AG04449 (cell line): Measurements from ENCODE around the gene GNAS-AS1.

Experiments
- CTCF ChIA-PET: fragments of 350-600 bp; formaldehyde crosslinking; extraction: SDS; loops from one replicate; lab custom pipeline; 2021; ENCODE audit warnings: antibody characterized with exemption; lab: Yijun Ruan, JAX
- POLR2A ChIA-PET: fragments of 400-600, 350-600 bp; formaldehyde crosslinking; extraction: SDS; loops from one replicate; lab custom pipeline; 2020; ENCODE audit warnings: antibody characterized with exemption, inconsistent platforms; lab: Yijun Ruan, JAX
- DNase-seq: peaks from one replicate; pipeline ENCODE4 v3.0.0-alpha.2; 2010; ENCODE audit warnings: low read depth, low spot score
- H3K4me3 ChIP-seq: 2 replicates; pipeline ENCODE4 v1.5.1; 2011; ENCODE audit warnings: low read depth, mild to moderate bottlenecking, control low read depth, low read length
- CTCF ChIP-seq: IDR thresholded peaks from one replicate; pipeline ENCODE4 v1.5.1; 2011; ENCODE audit warnings: mild to moderate bottlenecking, moderate library complexity, low read length, control low read depth, inconsistent platforms; ENCODE audit not compliant: insufficient read depth; ENCODE audit errors: missing control alignments

GNAS-AS1 gene

GRCh38 chr20:58865843-58866242 lies 15.1 kb upstream of the GNAS-AS1 start:
- DNase-seq, result no peak
- H3K4me3 ChIP-seq, result no peak overlapping the region
- TF ChIP-seq CTCF, result no peak
- ChIA-PET CTCF (interaction anchor here (1.3 to 3.3 kb wide), 4 partner anchors 13 to 630 kb away, joined by 3 to 49 read pairs (median 28); no protein-coding TSS in a partner anchor), POLR2A (no interaction called here)

GRCh38 chr20:58864346-58864745 lies 13.6 kb upstream of the GNAS-AS1 start:
- H3K4me3 ChIP-seq, result no peak overlapping the region
- ChIA-PET CTCF (interaction anchor here (0.9 to 2.5 kb wide), 5 partner anchors 358 to 593 kb away, joined by 3 to 10 read pairs (median 3); no protein-coding TSS in a partner anchor), POLR2A (no interaction called here)
- DNase-seq, result no peak
- TF ChIP-seq CTCF, result no peak

DNA sequence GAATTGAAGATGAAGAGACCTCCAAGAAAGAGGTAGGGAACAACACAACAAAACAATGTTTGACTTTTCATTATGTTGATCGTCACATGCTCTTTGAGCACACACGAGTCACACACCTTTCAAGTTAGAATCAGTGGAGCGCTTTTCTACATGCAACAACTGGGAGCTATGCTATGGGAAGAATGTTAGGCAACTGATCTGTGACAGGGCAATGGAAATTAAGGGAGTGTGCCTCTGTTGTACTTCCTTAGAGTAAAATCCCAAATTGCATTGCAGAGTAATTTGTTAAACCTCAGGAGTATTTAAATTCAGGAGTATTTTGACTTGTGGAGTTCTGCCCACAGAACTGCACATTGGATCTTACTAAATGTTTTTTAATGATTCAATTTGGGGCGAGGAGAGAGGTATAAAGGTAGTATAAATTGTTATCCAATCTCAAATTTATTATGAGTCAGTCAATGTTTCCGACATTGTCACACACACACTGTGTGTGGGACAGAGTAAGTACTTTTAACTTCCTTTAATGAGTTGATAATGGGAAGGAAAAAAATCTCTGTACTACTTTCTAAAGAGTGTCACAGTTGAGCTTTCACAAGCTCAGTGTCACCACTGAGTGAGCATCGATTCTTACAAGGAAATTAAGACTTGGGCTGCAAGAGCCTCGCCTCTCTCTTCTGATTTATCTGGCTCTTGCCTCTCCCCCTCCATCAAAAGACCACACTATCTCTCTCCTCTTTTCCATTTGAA lies 12.5 kb upstream of the GNAS-AS1 start:
- ChIA-PET POLR2A (no interaction called here), CTCF (interaction anchor here (0.9 to 2.5 kb wide), 6 partner anchors 9 to 592 kb away, joined by 3 to 10 read pairs (median 4); no protein-coding TSS in a partner anchor)
- TF ChIP-seq CTCF, result no peak
- DNase-seq, result no peak
- H3K4me3 ChIP-seq, result no peak overlapping the region

DNA sequence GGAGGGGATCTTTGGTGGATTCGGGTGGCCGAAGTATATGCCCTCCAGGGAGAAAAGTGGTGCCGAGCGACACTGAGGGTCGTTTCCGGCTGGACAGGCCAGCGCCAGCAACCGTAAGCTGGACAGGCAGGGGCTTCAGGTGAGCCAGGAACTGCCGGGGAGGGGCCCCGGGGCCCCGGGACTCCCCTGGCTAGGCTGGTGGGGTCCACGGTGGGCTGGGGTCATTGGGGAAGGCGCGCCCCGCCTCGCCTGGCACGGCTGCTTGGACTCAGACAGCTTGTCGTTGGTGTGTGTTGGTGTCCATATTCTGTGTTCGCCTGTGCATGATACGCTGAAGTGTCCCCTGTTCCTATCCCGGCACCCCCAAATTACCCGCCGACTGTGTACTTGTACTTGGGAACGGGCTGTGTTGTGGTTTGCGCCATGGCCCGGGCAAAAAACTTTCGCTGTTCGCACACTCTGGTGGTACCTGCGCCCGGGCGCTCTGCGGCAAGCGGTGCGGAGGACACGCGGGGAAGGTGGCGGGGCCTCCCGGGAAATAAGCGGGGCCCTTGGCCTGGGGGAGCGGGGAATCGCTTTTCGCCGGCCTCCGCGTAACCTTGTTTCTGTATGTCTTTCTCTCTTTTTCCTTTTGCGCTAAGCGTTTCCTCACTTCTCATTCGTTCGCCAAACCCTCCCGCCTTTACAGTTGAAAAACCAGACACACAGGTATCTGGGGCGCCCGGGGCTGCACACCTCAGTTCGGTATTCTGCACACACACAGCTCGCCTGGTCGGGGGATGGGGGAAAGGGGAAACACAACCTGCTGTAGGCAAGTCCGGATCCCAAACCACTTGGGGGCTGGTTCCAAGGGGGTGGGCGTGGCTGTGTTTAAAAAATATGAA lies 5.0 kb upstream of the GNAS-AS1 start:
- no peak overlapping the region for H3K4me3 ChIP-seq
- POLR2A ChIA-PET, result no interaction called here
- TF ChIP-seq CTCF, result no peak
- no peak for DNase-seq
- CTCF ChIA-PET, result interaction anchor here (0.8 to 1.6 kb wide), 2 partner anchors 12 to 14 kb away, joined by 3 to 4 read pairs; no protein-coding TSS in a partner anchor

GRCh38 chr20:58854638-58855471 lies 4.2 kb upstream of the GNAS-AS1 start:
- no peak for DNase-seq
- CTCF ChIA-PET, result interaction anchor here (0.8 to 1.4 kb wide), 2 partner anchors 15 kb away, joined by 3 read pairs; no protein-coding TSS in a partner anchor

More at GRCh38 chr20:58854638-58855471, 4.2 kb upstream of the GNAS-AS1 start:
- H3K4me3 ChIP-seq, result peak overlapping the region; percentile 30
- TF ChIP-seq CTCF, result no peak
- POLR2A ChIA-PET, result no interaction called here
